ENCODE measurements around the gene MORF4L2. TPM values are rescaled to one million over a fixed set of nuclear protein-coding genes. Genes with fewer than 3 reads are reported as not detected.

MORF4L2 gene
- total and polyA plus RNA-seq, 9 of the 15 experiments (the other 6 are each of a cell fraction or from before 2014, with no cell fraction given) = 324 to 781 (median 420) TPM

DNA sequence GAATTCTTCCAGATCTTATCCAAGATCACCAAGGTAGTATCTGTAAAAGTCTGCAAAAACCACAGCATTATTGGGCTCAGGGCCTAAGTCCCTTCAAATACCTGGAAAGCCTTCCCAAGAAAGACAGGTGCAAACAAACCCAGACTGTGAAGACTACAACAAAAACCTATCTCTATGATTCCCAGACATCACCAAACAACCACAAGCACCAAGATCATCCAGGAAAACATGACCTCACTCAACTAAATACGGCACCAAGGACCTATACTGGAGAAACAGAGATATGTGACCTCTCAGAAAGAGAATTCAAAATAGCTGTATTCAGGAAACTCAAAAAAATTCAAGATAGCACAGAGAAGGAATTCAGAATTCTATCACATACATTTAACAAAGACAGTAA, 42.4 kb downstream of the MORF4L2 start:
- no peaks in the 10 kb centered on the region for H3K79me2 ChIP-seq (ENCODE audit: control insufficient read depth, insufficient read depth, low read length)
- no peak overlapping the region for H3K9ac ChIP-seq (ENCODE audit: insufficient read depth in 1 of 2, low read depth in 2 of 2, low read length in 2 of 2)
- ATAC-seq = no peak
- H3K9me1 ChIP-seq (ENCODE audit: control insufficient read depth, insufficient read depth, low read length) = no peaks in the 10 kb centered on the region
- in situ Hi-C loops (cut with MboI) (no loop called here), intact Hi-C loops (cut with micrococcal nuclease) (no loop called here)
- no peaks in the 10 kb centered on the region for H3K4me1 ChIP-seq (replicated peaks in 1 of 2; ENCODE audit: control insufficient read depth in 2 of 2, insufficient read depth in 2 of 2, low read length in 2 of 2)
- TF ChIP-seq, protein P1, sequence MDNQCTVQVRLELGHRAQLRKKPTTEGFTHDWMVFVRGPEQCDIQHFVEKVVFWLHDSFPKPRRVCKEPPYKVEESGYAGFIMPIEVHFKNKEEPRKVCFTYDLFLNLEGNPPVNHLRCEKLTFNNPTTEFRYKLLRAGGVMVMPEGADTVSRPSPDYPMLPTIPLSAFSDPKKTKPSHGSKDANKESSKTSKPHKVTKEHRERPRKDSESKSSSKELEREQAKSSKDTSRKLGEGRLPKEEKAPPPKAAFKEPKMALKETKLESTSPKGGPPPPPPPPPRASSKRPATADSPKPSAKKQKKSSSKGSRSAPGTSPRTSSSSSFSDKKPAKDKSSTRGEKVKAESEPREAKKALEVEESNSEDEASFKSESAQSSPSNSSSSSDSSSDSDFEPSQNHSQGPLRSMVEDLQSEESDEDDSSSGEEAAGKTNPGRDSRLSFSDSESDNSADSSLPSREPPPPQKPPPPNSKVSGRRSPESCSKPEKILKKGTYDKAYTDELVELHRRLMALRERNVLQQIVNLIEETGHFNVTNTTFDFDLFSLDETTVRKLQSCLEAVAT (IDR thresholded peaks at IDR 0.05) = peak in 1 of 2 experiments; percentile 51; a peak in 1 of 4 replicates
- TF ChIP-seq SIN3A (IDR thresholded peaks at IDR 0.05; ENCODE audit: borderline replicate concordance in 2 of 2, control insufficient read depth in 1 of 2, low read depth in 2 of 2, low read length in 2 of 2) (no peak), ERF (CRISPR knock-in tag; IDR thresholded peaks at IDR 0.05) (no peak), SUPT5H (IDR thresholded peaks at IDR 0.05) (no peak)
- TF ChIP-seq, protein P2, sequence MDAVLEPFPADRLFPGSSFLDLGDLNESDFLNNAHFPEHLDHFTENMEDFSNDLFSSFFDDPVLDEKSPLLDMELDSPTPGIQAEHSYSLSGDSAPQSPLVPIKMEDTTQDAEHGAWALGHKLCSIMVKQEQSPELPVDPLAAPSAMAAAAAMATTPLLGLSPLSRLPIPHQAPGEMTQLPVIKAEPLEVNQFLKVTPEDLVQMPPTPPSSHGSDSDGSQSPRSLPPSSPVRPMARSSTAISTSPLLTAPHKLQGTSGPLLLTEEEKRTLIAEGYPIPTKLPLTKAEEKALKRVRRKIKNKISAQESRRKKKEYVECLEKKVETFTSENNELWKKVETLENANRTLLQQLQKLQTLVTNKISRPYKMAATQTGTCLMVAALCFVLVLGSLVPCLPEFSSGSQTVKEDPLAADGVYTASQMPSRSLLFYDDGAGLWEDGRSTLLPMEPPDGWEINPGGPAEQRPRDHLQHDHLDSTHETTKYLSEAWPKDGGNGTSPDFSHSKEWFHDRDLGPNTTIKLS (IDR thresholded peaks at IDR 0.05; ENCODE audit: borderline replicate concordance, low read depth) = no peak
- no peaks in the 10 kb centered on the region for H4K20me1 ChIP-seq (replicated peaks; ENCODE audit: control insufficient read depth, insufficient read depth, low read length)
- H3K4me3 ChIP-seq = no peak overlapping the region
- no peak overlapping the region for H2AFZ ChIP-seq (ENCODE audit: low read depth, low read length)
- no peak for DNase-seq (ENCODE audit: extremely low read depth in 1 of 4, low spot score in 3 of 4)
- ChIA-PET POLR2A (no interaction called here), CTCF (ENCODE audit: low intra/inter-chr PET ratio) (no interaction called here)
- WGBS (ENCODE audit: insufficient coverage, low coverage, missing lambda C conversion rate) = 0% methylated on average over 1 of the region's 1 CpG
- no peak overlapping the region for H3K27ac ChIP-seq (ENCODE audit: extremely low read depth, low read depth, low read length)
- no peak for FAIRE-seq
- no peaks in the 10 kb centered on the region for H3K36me3 ChIP-seq (ENCODE audit: control insufficient read depth, insufficient read depth, low read length)
- no peaks in the 10 kb centered on the region for H3K9me3 ChIP-seq (replicated peaks; ENCODE audit: control insufficient read depth, insufficient read depth, low read depth, low read length)
- no peak overlapping the region for H3K4me2 ChIP-seq (ENCODE audit: insufficient read depth, low read length)
- BruUV-seq (replicated peaks) = no TSS peak
- no peaks in the 10 kb centered on the region for H3K27me3 ChIP-seq (ENCODE audit: control insufficient read depth in 2 of 2, insufficient read depth in 2 of 2, low read length in 2 of 2)

Measured in K562 (cell line).